HepG2 (cell line): ENCODE results near the gene GSTA1. TPM values are rescaled to one million over a fixed set of nuclear protein-coding genes. Genes with fewer than 3 reads are reported as not detected.

Source experiments
- ATAC-seq: fragments of 200-7000 bp; cut with Tn5 transposase; 3 replicates; pipeline ENCODE4 v1.9.1; 2020; ENCODE audit warnings: mild to moderate bottlenecking, moderate library complexity
- BruUV-seq: library from RNA; stranded (reverse); fragments of 400-500 nt; replicated peaks from 2 replicates; lab custom pipeline; 2021; lab: Mats Ljungman, UMichigan
- CTCF ChIA-PET: fragments of 300-600 bp; formaldehyde crosslinking; extraction: SDS; loops from one replicate; lab custom pipeline; 2021; ENCODE audit warnings: low total read pairs, inconsistent platforms, low intra/inter-chr PET ratio; lab: Yijun Ruan, JAX
- POLR2A ChIA-PET: fragments of 350-600 bp; sonication (Branson Sonifier 250); formaldehyde crosslinking; loops from one replicate; lab custom pipeline; 2020; ENCODE audit warnings: antibody characterized with exemption, inconsistent platforms; lab: Yijun Ruan, JAX
- DNase-seq: peaks from one replicate; pipeline ENCODE4 v3.0.0-alpha.2; 2015; ENCODE audit warnings: low spot score
- FAIRE-seq: peaks from 3 replicates; lab custom pipeline; 2011; peaks lifted over from hg19 to GRCh38; lab: Jason Lieb, UNC
- H2AFZ ChIP-seq: one replicate; pipeline ENCODE4 v1.6.1; 2011; ENCODE audit warnings: low read length, inconsistent platforms
- H3K27ac ChIP-seq: fragments of 300-600 bp; 3 replicates; pipeline ENCODE4 v1.8.0; 2011; ENCODE audit warnings: mixed run types, mild to moderate bottlenecking, mixed read lengths, low read length, inconsistent platforms; ENCODE audit not compliant: insufficient read depth; ENCODE audit errors: extremely low read length
- H3K27me3 ChIP-seq, 2 experiments: fragments of 200-600 bp in 1 of 2; 2 replicates in 1 of 2; 3 replicates in 1 of 2; pipeline versions ENCODE4 v1.6.0 to v1.8.0; 2011; ENCODE audit warnings: low read length in 2 of 2, mild to moderate bottlenecking in 2 of 2, moderate library complexity in 2 of 2, inconsistent platforms in 1 of 2; ENCODE audit not compliant: insufficient read depth in 2 of 2, control insufficient read depth in 1 of 2
- H3K36me3 ChIP-seq, 2 experiments: fragments of 200-600 bp in 1 of 2; replicated peaks in 1 of 2; 2 replicates in 1 of 2; 3 replicates in 1 of 2; pipeline versions ENCODE4 v1.5.1 to v1.8.0; 2011; ENCODE audit warnings: low read length in 2 of 2, inconsistent platforms in 1 of 2; ENCODE audit not compliant: insufficient read depth in 2 of 2, control insufficient read depth in 1 of 2
- H3K4me1 ChIP-seq: 2 replicates; pipeline ENCODE4 v1.5.1; 2012; ENCODE audit warnings: low read length, inconsistent platforms; ENCODE audit not compliant: insufficient read depth
- H3K4me2 ChIP-seq: 2 replicates; pipeline ENCODE4 v1.6.0; 2011; ENCODE audit warnings: low read depth, low read length, inconsistent platforms
- H3K4me3 ChIP-seq, 3 experiments: fragments of 200-600 bp in 1 of 3; sonication (generic), shearing (Covaris generic) in 1 of 3; replicated peaks in 1 of 3; 2 replicates each; pipeline ENCODE4 v1.5.1; 2011 to 2016; ENCODE audit warnings: low read length in 3 of 3, inconsistent platforms in 2 of 3, low read depth in 2 of 3, mild to moderate bottlenecking in 2 of 3, control low read depth in 1 of 3, mixed read lengths in 1 of 3; ENCODE audit not compliant: insufficient read depth in 1 of 3
- H3K79me2 ChIP-seq: one replicate; pipeline ENCODE4 v1.6.1; 2011; ENCODE audit warnings: low read length, inconsistent platforms; ENCODE audit not compliant: insufficient read depth
- H3K9ac ChIP-seq: 2 replicates; pipeline ENCODE4 v1.6.0; 2011; ENCODE audit warnings: mild to moderate bottlenecking, low read depth, low read length, inconsistent platforms; ENCODE audit not compliant: insufficient read depth
- H3K9me3 ChIP-seq: 2 replicates; pipeline ENCODE4 v1.5.1; 2012; ENCODE audit warnings: mild to moderate bottlenecking, low read length
- H4K20me1 ChIP-seq: 2 replicates; pipeline ENCODE4 v1.6.0; 2011; ENCODE audit warnings: inconsistent platforms, mild to moderate bottlenecking, low read length, moderate library complexity; ENCODE audit not compliant: insufficient read depth
- CEBPG ChIP-seq: IDR thresholded peaks from 2 replicates; pipeline ENCODE4 v1.6.1; 2016
- DPF2 ChIP-seq: sonication (generic); formaldehyde crosslinking; IDR thresholded peaks from 2 replicates; pipeline ENCODE4 v1.4.0; 2020; ENCODE audit warnings: mild to moderate bottlenecking, low read depth, missing genetic modification reagents, borderline replicate concordance
- FOXP1 ChIP-seq, 2 experiments: fragments of 450-650 bp in 1 of 2; IDR thresholded peaks; 2 replicates each; pipeline ENCODE4 v1.6.1; 2017 to 2018; ENCODE audit warnings: antibody characterized with exemption in 1 of 2
- HDAC6 ChIP-seq: fragments of 200-600 bp; sonication (generic); IDR thresholded peaks from 2 replicates; pipeline ENCODE4 v1.7.0; 2017; ENCODE audit warnings: mild to moderate bottlenecking, antibody characterized with exemption, low read length, low read depth
- KLF13 ChIP-seq: sonication (generic); formaldehyde crosslinking; IDR thresholded peaks from 2 replicates; pipeline ENCODE4 v1.4.0; 2020; ENCODE audit warnings: mild to moderate bottlenecking, missing genetic modification reagents
- MLLT10 ChIP-seq: sonication (generic); formaldehyde crosslinking; IDR thresholded peaks from 2 replicates; pipeline ENCODE4 v1.4.0; 2020; ENCODE audit warnings: missing genetic modification reagents
- TBL1XR1 ChIP-seq: fragments of 150-350 bp; IDR thresholded peaks from 2 replicates; pipeline ENCODE4 v1.6.1; 2014; ENCODE audit warnings: borderline replicate concordance, low read length; ENCODE audit not compliant: partially characterized antibody
- ZNF205 ChIP-seq: IDR thresholded peaks from 2 replicates; pipeline ENCODE4 v1.6.1; 2018; ENCODE audit warnings: missing biosample characterization, missing genetic modification reagents
- WGBS: methylation state at CpG from one replicate; pipeline ENCODE4 v1.1.6; 2017; ENCODE audit warnings: low lambda C conversion rate; 5-methylcytosine and 5-hydroxymethylcytosine counted together
- in situ Hi-C: cut with HindIII; loops from 2 replicates; pipeline ENCODE4 v1.10.0; 2017; ENCODE audit warnings: low pct_unique_long_range_greater_than_20kb; ENCODE audit not compliant: extremely low pct_ligation_motif_present
- intact Hi-C: fragments of 100-400 bp; cut with micrococcal nuclease; formaldehyde crosslinking; loops from one replicate; pipeline ENCODE4 v1.10.0; 2022; ENCODE audit not compliant: unreplicated experiment
- polyA plus RNA-seq, 8 experiments: library from polyadenylated mRNA; depleted of rRNA in 3 of 8; stranded (reverse) in 7 of 8; unstranded in 1 of 8; fragments of >200 nt; fragmentation: Illumina TruSeq in 4 of 8; extraction: Trizol in 4 of 8; gene quantifications; 2 replicates each; pipeline versions ENCODE4 v1.2.1 to v1.2.3, GENCODE V29; 2011 to 2016; ENCODE audit warnings: low read depth in 4 of 8, missing spikeins in 1 of 8, mixed read lengths in 1 of 8; ENCODE audit not compliant: insufficient read depth in 1 of 8
- total RNA-seq, 5 experiments: library from RNA; depleted of rRNA; stranded (reverse); fragments of >200 nt; fragmentation: Illumina TruSeq; extraction: Trizol; gene quantifications; 2 replicates each; pipeline ENCODE4 v1.2.3, GENCODE V29; 2016; ENCODE audit warnings: low read depth in 1 of 5
- TF ChIP-seq, protein P1 (sequence below): sonication (generic); formaldehyde crosslinking; IDR thresholded peaks from 2 replicates; pipeline ENCODE4 v1.4.0; 2020; ENCODE audit warnings: missing genetic modification reagents, mild to moderate bottlenecking, borderline replicate concordance
- TF ChIP-seq, protein P2 (sequence below): sonication (generic); formaldehyde crosslinking; IDR thresholded peaks from 2 replicates; pipeline ENCODE4 v1.4.0; 2020; ENCODE audit warnings: mild to moderate bottlenecking, missing genetic modification reagents, borderline replicate concordance
- TF ChIP-seq, protein P3 (sequence below): IDR thresholded peaks from 2 replicates; pipeline ENCODE4 v1.6.1; 2012; ENCODE audit warnings: low read depth, low read length, improper control_type of control experiment
- TF ChIP-seq, protein P4 (sequence below): sonication (generic); formaldehyde crosslinking; conservative IDR thresholded peaks from 2 replicates; pipeline ENCODE4 v1.8.0; 2022; ENCODE audit warnings: mild to moderate bottlenecking, moderate library complexity, missing genetic modification reagents

Gene GSTA1
- total and polyA plus RNA-seq, 2 of the 13 experiments (the other 11 are each of a cell fraction or from before 2014, with no cell fraction given), result 6.2 to 282 TPM

DNA sequence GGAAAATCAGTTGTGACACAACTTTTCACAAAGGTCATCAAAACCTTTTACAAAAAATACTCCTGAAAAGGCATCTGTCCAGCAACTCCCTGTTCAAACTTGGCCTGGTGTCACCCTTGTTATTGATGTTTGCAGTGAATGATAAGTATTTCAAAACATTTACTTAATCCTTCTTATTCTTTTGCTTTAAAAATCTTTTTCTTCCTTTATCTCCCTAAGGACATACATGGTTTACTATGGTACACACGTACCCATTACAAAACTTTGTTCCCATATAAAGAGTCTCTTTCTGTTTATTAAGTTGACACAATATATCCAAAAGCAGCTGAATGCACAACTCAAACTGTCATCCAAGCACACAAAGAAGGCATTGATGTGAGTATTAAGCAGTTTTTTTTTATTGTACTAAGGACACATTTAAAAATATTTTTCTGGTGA is 57.8 kb downstream of the GSTA1 start:
- H4K20me1 ChIP-seq, result no peaks in the 10 kb centered on the region
- peak; percentile 78 for DNase-seq
- peak; percentile 69 for ATAC-seq
- no peak for FAIRE-seq
- WGBS, result 2% methylated on average over 1 of the region's 1 CpG
- H3K27ac ChIP-seq, result peak overlapping the region; percentile 68
- H3K4me1 ChIP-seq, result peaks cover 64% of the 10 kb centered on the region
- H3K79me2 ChIP-seq, result no peaks in the 10 kb centered on the region
- in situ Hi-C loops, result no loop called here
- H3K4me2 ChIP-seq, result peak overlapping the region; percentile 19
- H2AFZ ChIP-seq, result no peak overlapping the region
- peaks cover 3% of the 10 kb centered on the region for H3K9me3 ChIP-seq
- BruUV-seq, result TSS peak; percentile 86
- no peaks in the 10 kb centered on the region for H3K27me3 ChIP-seq
- intact Hi-C loops, result loop anchor here (1.0 kb wide), 1 partner anchor 20 kb away; no protein-coding TSS in a partner anchor
- POLR2A ChIA-PET, result interaction anchor here (1.1 to 1.6 kb wide), 2 partner anchors 20 to 21 kb away, joined by 3 to 5 read pairs; no protein-coding TSS in a partner anchor
- no peak overlapping the region for H3K9ac ChIP-seq
- no peak overlapping the region for H3K4me3 ChIP-seq
- no peaks in the 10 kb centered on the region for H3K36me3 ChIP-seq
- CTCF ChIA-PET, result no interaction called here
- TF ChIP-seq, protein P1, sequence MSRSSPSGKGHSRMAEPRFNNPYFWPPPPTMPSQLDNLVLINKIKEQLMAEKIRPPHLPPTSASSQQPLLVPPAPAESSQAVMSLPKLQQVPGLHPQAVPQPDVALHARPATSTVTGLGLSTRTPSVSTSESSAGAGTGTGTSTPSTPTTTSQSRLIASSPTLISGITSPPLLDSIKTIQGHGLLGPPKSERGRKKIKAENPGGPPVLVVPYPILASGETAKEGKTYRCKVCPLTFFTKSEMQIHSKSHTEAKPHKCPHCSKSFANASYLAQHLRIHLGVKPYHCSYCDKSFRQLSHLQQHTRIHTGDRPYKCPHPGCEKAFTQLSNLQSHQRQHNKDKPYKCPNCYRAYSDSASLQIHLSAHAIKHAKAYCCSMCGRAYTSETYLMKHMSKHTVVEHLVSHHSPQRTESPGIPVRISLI, result peak; percentile 47; the same call in 1 of the 2 replicates
- TF ChIP-seq HDAC6, result no peak
- TF ChIP-seq ZNF205 (CRISPR knock-in tag), result no peak
- peak; percentile 43 for TF ChIP-seq CEBPG
- no peak for TF ChIP-seq KLF13 (CRISPR knock-in tag)
- TF ChIP-seq DPF2 (CRISPR knock-in tag), result no peak
- TF ChIP-seq, protein P2, sequence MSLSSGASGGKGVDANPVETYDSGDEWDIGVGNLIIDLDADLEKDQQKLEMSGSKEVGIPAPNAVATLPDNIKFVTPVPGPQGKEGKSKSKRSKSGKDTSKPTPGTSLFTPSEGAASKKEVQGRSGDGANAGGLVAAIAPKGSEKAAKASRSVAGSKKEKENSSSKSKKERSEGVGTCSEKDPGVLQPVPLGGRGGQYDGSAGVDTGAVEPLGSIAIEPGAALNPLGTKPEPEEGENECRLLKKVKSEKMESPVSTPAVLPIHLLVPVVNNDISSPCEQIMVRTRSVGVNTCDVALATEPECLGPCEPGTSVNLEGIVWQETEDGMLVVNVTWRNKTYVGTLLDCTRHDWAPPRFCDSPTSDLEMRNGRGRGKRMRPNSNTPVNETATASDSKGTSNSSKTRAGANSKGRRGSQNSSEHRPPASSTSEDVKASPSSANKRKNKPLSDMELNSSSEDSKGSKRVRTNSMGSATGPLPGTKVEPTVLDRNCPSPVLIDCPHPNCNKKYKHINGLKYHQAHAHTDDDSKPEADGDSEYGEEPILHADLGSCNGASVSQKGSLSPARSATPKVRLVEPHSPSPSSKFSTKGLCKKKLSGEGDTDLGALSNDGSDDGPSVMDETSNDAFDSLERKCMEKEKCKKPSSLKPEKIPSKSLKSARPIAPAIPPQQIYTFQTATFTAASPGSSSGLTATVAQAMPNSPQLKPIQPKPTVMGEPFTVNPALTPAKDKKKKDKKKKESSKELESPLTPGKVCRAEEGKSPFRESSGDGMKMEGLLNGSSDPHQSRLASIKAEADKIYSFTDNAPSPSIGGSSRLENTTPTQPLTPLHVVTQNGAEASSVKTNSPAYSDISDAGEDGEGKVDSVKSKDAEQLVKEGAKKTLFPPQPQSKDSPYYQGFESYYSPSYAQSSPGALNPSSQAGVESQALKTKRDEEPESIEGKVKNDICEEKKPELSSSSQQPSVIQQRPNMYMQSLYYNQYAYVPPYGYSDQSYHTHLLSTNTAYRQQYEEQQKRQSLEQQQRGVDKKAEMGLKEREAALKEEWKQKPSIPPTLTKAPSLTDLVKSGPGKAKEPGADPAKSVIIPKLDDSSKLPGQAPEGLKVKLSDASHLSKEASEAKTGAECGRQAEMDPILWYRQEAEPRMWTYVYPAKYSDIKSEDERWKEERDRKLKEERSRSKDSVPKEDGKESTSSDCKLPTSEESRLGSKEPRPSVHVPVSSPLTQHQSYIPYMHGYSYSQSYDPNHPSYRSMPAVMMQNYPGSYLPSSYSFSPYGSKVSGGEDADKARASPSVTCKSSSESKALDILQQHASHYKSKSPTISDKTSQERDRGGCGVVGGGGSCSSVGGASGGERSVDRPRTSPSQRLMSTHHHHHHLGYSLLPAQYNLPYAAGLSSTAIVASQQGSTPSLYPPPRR, result peak; percentile 54; the same call in 1 of the 2 replicates
- no peak for TF ChIP-seq MLLT10
- TF ChIP-seq, protein P3, sequence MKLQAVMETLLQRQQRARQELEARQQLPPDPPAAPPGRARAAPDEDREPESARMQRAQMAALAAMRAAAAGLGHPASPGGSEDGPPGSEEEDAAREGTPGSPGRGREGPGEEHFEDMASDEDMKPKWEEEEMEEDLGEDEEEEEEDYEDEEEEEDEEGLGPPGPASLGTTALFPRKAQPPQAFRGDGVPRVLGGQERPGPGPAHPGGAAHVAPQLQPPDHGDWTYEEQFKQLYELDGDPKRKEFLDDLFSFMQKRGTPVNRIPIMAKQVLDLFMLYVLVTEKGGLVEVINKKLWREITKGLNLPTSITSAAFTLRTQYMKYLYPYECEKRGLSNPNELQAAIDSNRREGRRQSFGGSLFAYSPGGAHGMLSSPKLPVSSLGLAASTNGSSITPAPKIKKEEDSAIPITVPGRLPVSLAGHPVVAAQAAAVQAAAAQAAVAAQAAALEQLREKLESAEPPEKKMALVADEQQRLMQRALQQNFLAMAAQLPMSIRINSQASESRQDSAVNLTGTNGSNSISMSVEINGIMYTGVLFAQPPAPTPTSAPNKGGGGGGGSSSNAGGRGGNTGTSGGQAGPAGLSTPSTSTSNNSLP, result 0 out of 2 replicates have a peak, but pooled peaks have one; percentile 5
- TF ChIP-seq FOXP1 (IDR thresholded peaks at IDR 0.05), result no peak
- TF ChIP-seq FOXP1 (CRISPR knock-in tag; IDR thresholded peaks at IDR 0.05), result peak; percentile 65; the same call in 1 of the 2 replicates
- TF ChIP-seq, protein P4, sequence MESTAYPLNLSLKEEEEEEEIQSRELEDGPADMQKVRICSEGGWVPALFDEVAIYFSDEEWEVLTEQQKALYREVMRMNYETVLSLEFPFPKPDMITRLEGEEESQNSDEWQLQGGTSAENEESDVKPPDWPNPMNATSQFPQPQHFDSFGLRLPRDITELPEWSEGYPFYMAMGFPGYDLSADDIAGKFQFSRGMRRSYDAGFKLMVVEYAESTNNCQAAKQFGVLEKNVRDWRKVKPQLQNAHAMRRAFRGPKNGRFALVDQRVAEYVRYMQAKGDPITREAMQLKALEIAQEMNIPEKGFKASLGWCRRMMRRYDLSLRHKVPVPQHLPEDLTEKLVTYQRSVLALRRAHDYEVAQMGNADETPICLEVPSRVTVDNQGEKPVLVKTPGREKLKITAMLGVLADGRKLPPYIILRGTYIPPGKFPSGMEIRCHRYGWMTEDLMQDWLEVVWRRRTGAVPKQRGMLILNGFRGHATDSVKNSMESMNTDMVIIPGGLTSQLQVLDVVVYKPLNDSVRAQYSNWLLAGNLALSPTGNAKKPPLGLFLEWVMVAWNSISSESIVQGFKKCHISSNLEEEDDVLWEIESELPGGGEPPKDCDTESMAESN (CRISPR knock-in tag), result no peak
- TF ChIP-seq TBL1XR1, result no peak
